Measurements from ENCODE around the gene SCLT1.

The SCLT1 gene

DNA sequence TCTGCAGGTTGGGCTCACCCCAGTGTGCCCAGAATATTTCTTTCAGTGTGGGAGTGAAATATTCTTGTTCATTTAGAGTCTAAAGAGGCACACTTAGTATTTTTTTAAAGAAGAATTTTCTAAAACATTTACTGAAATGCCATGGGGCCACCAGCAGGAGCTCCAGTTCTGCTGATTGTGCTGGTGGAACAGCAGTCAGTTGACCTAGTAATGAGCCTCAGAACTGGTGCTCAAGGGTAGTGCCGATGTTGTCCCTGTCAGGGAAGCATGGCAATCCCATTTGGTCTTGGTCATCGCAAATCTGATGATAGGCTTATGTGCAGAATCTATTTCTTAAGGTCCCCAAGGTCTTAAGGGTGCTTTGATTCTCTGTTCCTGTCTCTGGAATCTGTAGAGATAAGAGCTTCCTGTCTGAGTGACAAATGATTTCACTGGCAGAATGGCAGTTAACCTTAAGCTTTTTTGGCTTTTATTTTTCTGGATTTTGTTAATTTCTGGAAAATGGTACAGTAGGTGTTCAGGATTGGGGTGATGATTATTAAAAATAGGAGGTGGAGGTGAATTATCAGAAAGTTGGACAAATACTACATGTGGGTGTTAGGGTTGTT lies 252.5 kb downstream of the SCLT1 start:
- TF ChIP-seq POLR2AphosphoS5 (IDR thresholded peaks at IDR 0.05; ENCODE audit: low read depth, low read length) (no peak), TAF1 (IDR thresholded peaks at IDR 0.05; ENCODE audit: borderline replicate concordance, insufficient read depth, low read length) (no peak), FOXP2 (optimal IDR thresholded peaks at IDR 0.05; ENCODE audit: borderline replicate concordance, extremely low read depth, extremely low read length, insufficient read depth) (no peak), SIN3A (IDR thresholded peaks at IDR 0.05; ENCODE audit: borderline replicate concordance, insufficient read depth, low read length) (no peak)
- TF ChIP-seq, protein P1, sequence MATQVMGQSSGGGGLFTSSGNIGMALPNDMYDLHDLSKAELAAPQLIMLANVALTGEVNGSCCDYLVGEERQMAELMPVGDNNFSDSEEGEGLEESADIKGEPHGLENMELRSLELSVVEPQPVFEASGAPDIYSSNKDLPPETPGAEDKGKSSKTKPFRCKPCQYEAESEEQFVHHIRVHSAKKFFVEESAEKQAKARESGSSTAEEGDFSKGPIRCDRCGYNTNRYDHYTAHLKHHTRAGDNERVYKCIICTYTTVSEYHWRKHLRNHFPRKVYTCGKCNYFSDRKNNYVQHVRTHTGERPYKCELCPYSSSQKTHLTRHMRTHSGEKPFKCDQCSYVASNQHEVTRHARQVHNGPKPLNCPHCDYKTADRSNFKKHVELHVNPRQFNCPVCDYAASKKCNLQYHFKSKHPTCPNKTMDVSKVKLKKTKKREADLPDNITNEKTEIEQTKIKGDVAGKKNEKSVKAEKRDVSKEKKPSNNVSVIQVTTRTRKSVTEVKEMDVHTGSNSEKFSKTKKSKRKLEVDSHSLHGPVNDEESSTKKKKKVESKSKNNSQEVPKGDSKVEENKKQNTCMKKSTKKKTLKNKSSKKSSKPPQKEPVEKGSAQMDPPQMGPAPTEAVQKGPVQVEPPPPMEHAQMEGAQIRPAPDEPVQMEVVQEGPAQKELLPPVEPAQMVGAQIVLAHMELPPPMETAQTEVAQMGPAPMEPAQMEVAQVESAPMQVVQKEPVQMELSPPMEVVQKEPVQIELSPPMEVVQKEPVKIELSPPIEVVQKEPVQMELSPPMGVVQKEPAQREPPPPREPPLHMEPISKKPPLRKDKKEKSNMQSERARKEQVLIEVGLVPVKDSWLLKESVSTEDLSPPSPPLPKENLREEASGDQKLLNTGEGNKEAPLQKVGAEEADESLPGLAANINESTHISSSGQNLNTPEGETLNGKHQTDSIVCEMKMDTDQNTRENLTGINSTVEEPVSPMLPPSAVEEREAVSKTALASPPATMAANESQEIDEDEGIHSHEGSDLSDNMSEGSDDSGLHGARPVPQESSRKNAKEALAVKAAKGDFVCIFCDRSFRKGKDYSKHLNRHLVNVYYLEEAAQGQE (IDR thresholded peaks at IDR 0.05; ENCODE audit: insufficient read depth in 1 of 2, low read depth in 2 of 2, low read length in 2 of 2): no peak

DNA sequence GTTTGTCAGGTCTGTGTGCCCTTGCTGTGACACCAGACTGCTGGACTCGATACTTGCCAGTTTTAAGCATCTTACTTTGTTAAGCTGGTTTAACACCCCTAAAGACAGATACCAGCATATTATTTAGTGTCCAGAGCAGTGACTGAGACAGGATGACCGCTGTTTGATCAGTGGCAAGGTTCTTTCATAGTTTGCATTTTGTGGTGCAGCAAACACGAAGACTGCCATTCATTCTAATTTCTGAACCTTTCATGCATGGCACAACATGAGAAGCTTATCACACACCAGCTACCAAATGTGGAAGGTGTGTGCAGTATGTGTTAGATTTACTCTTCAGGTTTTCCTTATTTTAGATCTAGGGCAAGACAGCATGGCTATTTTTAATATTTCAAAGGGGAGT lies 255.7 kb downstream of the SCLT1 start:
- TF ChIP-seq TAF1 (IDR thresholded peaks at IDR 0.05; ENCODE audit: borderline replicate concordance, insufficient read depth, low read length) (no peak), SIN3A (IDR thresholded peaks at IDR 0.05; ENCODE audit: borderline replicate concordance, insufficient read depth, low read length) (no peak), POLR2AphosphoS5 (IDR thresholded peaks at IDR 0.05; ENCODE audit: low read depth, low read length) (no peak), FOXP2 (optimal IDR thresholded peaks at IDR 0.05; ENCODE audit: borderline replicate concordance, extremely low read depth, extremely low read length, insufficient read depth) (no peak)
- TF ChIP-seq, protein P1 (IDR thresholded peaks at IDR 0.05; ENCODE audit: insufficient read depth in 1 of 2, low read depth in 2 of 2, low read length in 2 of 2): no peak

DNA sequence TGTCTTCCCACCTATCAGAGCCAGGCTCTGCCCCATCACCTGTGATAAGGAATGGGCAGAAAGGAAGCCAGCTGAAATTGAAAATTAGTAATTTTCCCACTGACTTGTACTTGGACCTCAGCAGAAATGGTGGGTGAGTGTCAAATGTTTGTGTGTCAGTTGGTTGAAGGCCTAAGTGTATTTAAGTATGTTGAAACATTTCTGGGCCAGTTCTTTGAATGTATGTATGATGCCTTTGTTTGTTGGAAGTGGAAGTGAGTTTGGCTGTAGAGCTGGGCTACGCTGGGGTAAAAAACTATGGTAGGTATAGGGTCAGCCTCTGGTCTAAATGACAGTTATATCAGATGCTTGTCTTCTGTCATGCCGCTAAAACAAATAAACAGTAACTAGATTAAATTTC lies 256.1 kb downstream of the SCLT1 start:
- no peak for TF ChIP-seq POLR2AphosphoS5 (IDR thresholded peaks at IDR 0.05; ENCODE audit: low read depth, low read length)
- TF ChIP-seq SIN3A (IDR thresholded peaks at IDR 0.05; ENCODE audit: borderline replicate concordance, insufficient read depth, low read length): no peak
- TF ChIP-seq, protein P1 (IDR thresholded peaks at IDR 0.05; ENCODE audit: insufficient read depth in 1 of 2, low read depth in 2 of 2, low read length in 2 of 2): no peak
- no peak for TF ChIP-seq FOXP2 (optimal IDR thresholded peaks at IDR 0.05; ENCODE audit: borderline replicate concordance, extremely low read depth, extremely low read length, insufficient read depth)
- TF ChIP-seq TAF1 (IDR thresholded peaks at IDR 0.05; ENCODE audit: borderline replicate concordance, insufficient read depth, low read length): no peak

DNA sequence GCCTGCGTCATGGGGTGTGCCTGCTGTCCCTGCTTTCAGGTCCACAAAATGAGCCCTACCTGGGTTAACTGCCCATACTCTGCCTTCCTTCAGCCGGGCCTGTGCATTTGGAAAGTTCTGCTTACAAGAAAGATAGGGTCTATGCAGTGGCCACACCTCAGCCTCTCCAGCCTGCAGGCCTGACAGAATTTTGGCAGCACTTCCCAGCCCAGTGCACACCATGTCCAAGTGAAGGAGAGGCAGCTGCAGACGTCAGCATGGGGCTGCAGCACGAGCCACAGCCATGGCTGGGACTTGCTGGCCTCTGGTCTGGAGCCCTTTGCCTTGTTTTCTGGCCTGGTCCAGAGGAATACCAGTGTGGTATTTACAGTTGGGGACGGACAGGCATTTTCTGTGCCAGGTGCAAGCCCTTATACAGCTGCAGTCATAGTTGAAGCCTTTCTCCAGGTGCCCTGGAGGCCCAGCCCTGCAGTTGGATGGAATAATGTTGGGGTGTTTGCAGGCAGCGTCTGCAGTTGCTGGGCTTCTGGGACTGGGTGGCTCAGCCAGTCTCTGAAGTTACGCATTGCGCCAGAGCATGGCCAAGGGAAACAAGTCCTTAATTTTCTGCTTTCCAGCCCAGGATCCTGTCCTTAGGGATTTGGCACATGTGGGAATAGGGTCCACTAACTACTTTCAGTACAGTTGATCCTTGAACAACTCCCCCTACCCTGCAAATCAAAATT lies 257.7 kb downstream of the SCLT1 start:
- TF ChIP-seq, protein P1 (IDR thresholded peaks at IDR 0.05; ENCODE audit: insufficient read depth in 1 of 2, low read depth in 2 of 2, low read length in 2 of 2): no peak
- TF ChIP-seq SIN3A (IDR thresholded peaks at IDR 0.05; ENCODE audit: borderline replicate concordance, insufficient read depth, low read length) (no peak), TAF1 (IDR thresholded peaks at IDR 0.05; ENCODE audit: borderline replicate concordance, insufficient read depth, low read length) (no peak), POLR2AphosphoS5 (IDR thresholded peaks at IDR 0.05; ENCODE audit: low read depth, low read length) (no peak), FOXP2 (optimal IDR thresholded peaks at IDR 0.05; ENCODE audit: borderline replicate concordance, extremely low read depth, extremely low read length, insufficient read depth) (no peak)
